Gastroesophageal sphincter (tissue), 4 donors: ENCODE data around the gene PCSK2. TPM values are rescaled to one million over a fixed set of nuclear protein-coding genes. Genes with fewer than 3 reads are reported as not detected.

Source experiments
- ATAC-seq: fragments of 150-250 bp; one replicate; pipeline ENCODE4 v1.9.1; 2016; ENCODE audit warnings: mild to moderate bottlenecking, moderate library complexity
- H3K27ac ChIP-seq, 4 donors: fragments of 200-600 bp; sonication (generic) in 3 of 4; 1 replicate in 3 of 4; 2 replicates in 1 of 4; pipeline ENCODE4 v1.5.1; 2016 to 2019
- H3K27me3 ChIP-seq: fragments of 200-600 bp; sonication (generic); one replicate; pipeline ENCODE4 v1.5.1; 2019
- H3K36me3 ChIP-seq, 2 donors: fragments of 200-600 bp; sonication (generic); one replicate each; pipeline ENCODE4 v1.5.1; 2019; ENCODE audit warnings: control low read depth in 1 of 2
- H3K4me1 ChIP-seq, 3 donors: fragments of 200-600 bp; sonication (generic); 1 replicate in 2 of 3; 2 replicates in 1 of 3; pipeline ENCODE4 v1.5.1; 2016 to 2019; ENCODE audit warnings: control low read depth in 2 of 3
- H3K4me3 ChIP-seq, 2 donors: fragments of 200-600 bp; sonication (generic); one replicate each; pipeline ENCODE4 v1.5.1; 2019; ENCODE audit warnings: mild to moderate bottlenecking in 1 of 2, moderate library complexity in 1 of 2
- H3K9me3 ChIP-seq, 3 donors: fragments of 200-600 bp; sonication (generic); one replicate each; pipeline ENCODE4 v1.5.1; 2017 to 2019; ENCODE audit warnings: control low read depth in 2 of 3
- EP300 ChIP-seq: sonication (generic); formaldehyde crosslinking; IDR thresholded peaks from one replicate; pipeline ENCODE4 v1.6.1; 2017; ENCODE audit warnings: antibody characterized with exemption, mild to moderate bottlenecking
- POLR2A ChIP-seq, 2 donors: fragments of 450-650 bp; IDR thresholded peaks; one replicate each; pipeline ENCODE4 v1.6.1; 2017; ENCODE audit warnings: antibody characterized with exemption in 2 of 2, mild to moderate bottlenecking in 2 of 2, moderate library complexity in 1 of 2
- POLR2AphosphoS5 ChIP-seq: sonication (generic); formaldehyde crosslinking; IDR thresholded peaks from one replicate; pipeline ENCODE4 v1.6.1; 2017; ENCODE audit warnings: antibody characterized with exemption
- WGBS, 2 donors: methylation state at CpG; one replicate each; pipeline ENCODE4 v1.1.5; 2018; ENCODE audit warnings: low coverage in 1 of 2; 5-methylcytosine and 5-hydroxymethylcytosine counted together
- total RNA-seq, 4 donors: library from RNA; depleted of rRNA; stranded (reverse); fragments of >200 nt; gene quantifications; one replicate each; pipeline ENCODE4 v1.1.0, GENCODE V29; 2016
- TF ChIP-seq, protein P1 (sequence below), 4 experiments: fragments of 200-600 bp in 2 of 4; fragments of 450-650 bp in 2 of 4; sonication (generic) in 1 of 4; IDR thresholded peaks; one replicate each; pipeline ENCODE4 v1.5.1; 2017 to 2019; ENCODE audit warnings: antibody characterized with exemption in 4 of 4, mild to moderate bottlenecking in 2 of 4, moderate library complexity in 2 of 4

The PCSK2 gene
- total RNA-seq, 4 donors from 2014 or later, result 1.6 to 8.5 (median 4.5) TPM

GRCh38 chr20:17197041-17197440 is 29.8 kb upstream of the PCSK2 start:
- no peak overlapping the region for H3K4me3 ChIP-seq
- WGBS, 2 donors, result 43 to 52% methylated on average over 2 of the region's 2 CpGs
- no peaks in the 10 kb centered on the region for H3K4me1 ChIP-seq
- H3K9me3 ChIP-seq, result no peaks in the 10 kb centered on the region
- no peak overlapping the region for H3K27ac ChIP-seq
- no peak for TF ChIP-seq EP300
- TF ChIP-seq POLR2A (IDR thresholded peaks at IDR 0.05), result no peak
- TF ChIP-seq POLR2AphosphoS5, result no peak
- TF ChIP-seq, protein P1, sequence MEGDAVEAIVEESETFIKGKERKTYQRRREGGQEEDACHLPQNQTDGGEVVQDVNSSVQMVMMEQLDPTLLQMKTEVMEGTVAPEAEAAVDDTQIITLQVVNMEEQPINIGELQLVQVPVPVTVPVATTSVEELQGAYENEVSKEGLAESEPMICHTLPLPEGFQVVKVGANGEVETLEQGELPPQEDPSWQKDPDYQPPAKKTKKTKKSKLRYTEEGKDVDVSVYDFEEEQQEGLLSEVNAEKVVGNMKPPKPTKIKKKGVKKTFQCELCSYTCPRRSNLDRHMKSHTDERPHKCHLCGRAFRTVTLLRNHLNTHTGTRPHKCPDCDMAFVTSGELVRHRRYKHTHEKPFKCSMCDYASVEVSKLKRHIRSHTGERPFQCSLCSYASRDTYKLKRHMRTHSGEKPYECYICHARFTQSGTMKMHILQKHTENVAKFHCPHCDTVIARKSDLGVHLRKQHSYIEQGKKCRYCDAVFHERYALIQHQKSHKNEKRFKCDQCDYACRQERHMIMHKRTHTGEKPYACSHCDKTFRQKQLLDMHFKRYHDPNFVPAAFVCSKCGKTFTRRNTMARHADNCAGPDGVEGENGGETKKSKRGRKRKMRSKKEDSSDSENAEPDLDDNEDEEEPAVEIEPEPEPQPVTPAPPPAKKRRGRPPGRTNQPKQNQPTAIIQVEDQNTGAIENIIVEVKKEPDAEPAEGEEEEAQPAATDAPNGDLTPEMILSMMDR (IDR thresholded peaks at IDR 0.05), result no peak
- no peak for ATAC-seq
- H3K27me3 ChIP-seq, result peaks cover 12% of the 10 kb centered on the region
- H3K36me3 ChIP-seq, result no peaks in the 10 kb centered on the region

DNA sequence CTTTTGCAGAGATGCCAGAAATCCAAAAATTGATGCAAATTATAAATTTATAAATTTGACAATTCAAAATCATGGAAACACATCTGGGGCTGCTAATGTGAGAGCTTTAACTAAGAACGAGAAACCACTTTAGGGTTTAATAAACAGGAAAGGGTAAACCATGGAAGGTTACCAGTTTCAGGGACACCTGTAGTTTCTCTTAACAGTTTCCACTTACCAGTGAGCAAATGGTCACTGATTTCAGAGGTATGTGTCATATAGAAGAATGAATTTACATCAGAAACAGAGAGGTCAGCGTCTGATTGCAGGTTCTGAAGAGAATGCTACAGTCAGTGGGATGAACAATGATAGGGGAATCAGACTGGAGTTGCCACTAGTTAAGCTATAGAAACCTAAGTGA is 24.8 kb upstream of the PCSK2 start:
- Histone ChIP-seq H3K9me3 (no peaks in the 10 kb centered on the region), H3K4me1 (no peaks in the 10 kb centered on the region), H3K4me3 (no peak overlapping the region), H3K27ac (no peak overlapping the region), H3K36me3 (no peaks in the 10 kb centered on the region), H3K27me3 (peaks cover 12% of the 10 kb centered on the region)
- TF ChIP-seq POLR2A (IDR thresholded peaks at IDR 0.05) (no peak), EP300 (no peak), POLR2AphosphoS5 (no peak)
- TF ChIP-seq, protein P1 (IDR thresholded peaks at IDR 0.05), result no peak
- ATAC-seq, result no peak
- 41 to 66% methylated on average over 2 of the region's 2 CpGs for WGBS, 2 donors

GRCh38 chr20:17202673-17203072 is 24.2 kb upstream of the PCSK2 start:
- no peaks in the 10 kb centered on the region for H3K36me3 ChIP-seq
- peaks cover 12% of the 10 kb centered on the region for H3K27me3 ChIP-seq
- no peaks in the 10 kb centered on the region for H3K4me1 ChIP-seq
- no peak overlapping the region for H3K4me3 ChIP-seq
- H3K27ac ChIP-seq, result no peak overlapping the region
- no peak for ATAC-seq
- no peak for TF ChIP-seq POLR2AphosphoS5
- no peak for TF ChIP-seq EP300
- TF ChIP-seq, protein P1 (IDR thresholded peaks at IDR 0.05), result no peak
- TF ChIP-seq POLR2A (IDR thresholded peaks at IDR 0.05), result no peak
- WGBS, 2 donors, result 2 to 10% methylated on average over 6 to 8 of the region's 8 CpGs
- no peaks in the 10 kb centered on the region for H3K9me3 ChIP-seq

GRCh38 chr20:17205084-17205813 is 21.6 kb upstream of the PCSK2 start:
- WGBS, 2 donors, result 75 to 81% methylated on average over 6 of the region's 7 CpGs
- Histone ChIP-seq H3K9me3 (no peaks in the 10 kb centered on the region), H3K4me1 (no peaks in the 10 kb centered on the region), H3K27ac (no peak overlapping the region), H3K27me3 (peaks cover 11% of the 10 kb centered on the region), H3K36me3 (no peaks in the 10 kb centered on the region), H3K4me3 (no peak overlapping the region)
- TF ChIP-seq, protein P1 (IDR thresholded peaks at IDR 0.05), result no peak
- no peak for TF ChIP-seq POLR2A (IDR thresholded peaks at IDR 0.05)
- TF ChIP-seq POLR2AphosphoS5, result no peak
- TF ChIP-seq EP300, result no peak
- ATAC-seq, result no peak

GRCh38 chr20:17210387-17210786 is 16.5 kb upstream of the PCSK2 start:
- H3K27me3 ChIP-seq, result peaks cover 5% of the 10 kb centered on the region
- H3K9me3 ChIP-seq, result no peaks in the 10 kb centered on the region
- H3K27ac ChIP-seq, result no peak overlapping the region
- H3K4me1 ChIP-seq, result no peaks in the 10 kb centered on the region
- no peak overlapping the region for H3K4me3 ChIP-seq
- 59 to 70% methylated on average over 3 of the region's 3 CpGs for WGBS, 2 donors
- ATAC-seq, result no peak
- TF ChIP-seq POLR2A (IDR thresholded peaks at IDR 0.05), result no peak
- TF ChIP-seq EP300, result no peak
- TF ChIP-seq, protein P1 (IDR thresholded peaks at IDR 0.05), result no peak
- H3K36me3 ChIP-seq, result no peaks in the 10 kb centered on the region
